B cell (primary cell): Measurements from ENCODE around the gene EPS8L3.

Source experiments
- EZH2 ChIP-seq: IDR thresholded peaks from 2 replicates; pipeline ENCODE4 v1.6.1; 2012; ENCODE audit warnings: borderline replicate concordance, low read depth, mild to moderate bottlenecking, moderate library complexity, low read length; ENCODE audit not compliant: insufficient read depth, poor library complexity, severe bottlenecking
- TF ChIP-seq, protein P1 (sequence below): fragments of 200-600 bp; IDR thresholded peaks from one replicate; pipeline ENCODE4 v1.8.0; 2022; ENCODE audit warnings: antibody characterized with exemption, mild to moderate bottlenecking

DNA sequence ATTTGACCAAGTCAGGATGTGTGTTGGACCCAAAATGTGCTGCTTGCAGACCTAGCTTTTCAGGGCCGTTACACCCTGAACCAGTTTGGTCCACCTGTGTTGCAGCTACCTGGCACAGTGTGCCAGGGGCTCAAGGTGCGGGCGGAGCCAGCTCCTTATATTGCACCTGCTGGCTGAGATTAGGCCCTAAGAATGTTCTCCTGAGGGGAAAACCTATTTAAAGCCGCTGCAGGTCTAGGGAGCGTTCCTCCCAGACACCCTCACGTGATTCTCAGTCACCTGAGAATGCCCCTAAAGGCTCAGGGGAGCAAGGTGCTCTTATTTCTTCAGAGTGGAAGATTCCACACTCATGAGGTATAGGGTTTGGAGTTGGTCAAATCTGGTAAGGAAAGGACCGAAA is 34.9 kb downstream of the EPS8L3 start:
- TF ChIP-seq, protein P1, sequence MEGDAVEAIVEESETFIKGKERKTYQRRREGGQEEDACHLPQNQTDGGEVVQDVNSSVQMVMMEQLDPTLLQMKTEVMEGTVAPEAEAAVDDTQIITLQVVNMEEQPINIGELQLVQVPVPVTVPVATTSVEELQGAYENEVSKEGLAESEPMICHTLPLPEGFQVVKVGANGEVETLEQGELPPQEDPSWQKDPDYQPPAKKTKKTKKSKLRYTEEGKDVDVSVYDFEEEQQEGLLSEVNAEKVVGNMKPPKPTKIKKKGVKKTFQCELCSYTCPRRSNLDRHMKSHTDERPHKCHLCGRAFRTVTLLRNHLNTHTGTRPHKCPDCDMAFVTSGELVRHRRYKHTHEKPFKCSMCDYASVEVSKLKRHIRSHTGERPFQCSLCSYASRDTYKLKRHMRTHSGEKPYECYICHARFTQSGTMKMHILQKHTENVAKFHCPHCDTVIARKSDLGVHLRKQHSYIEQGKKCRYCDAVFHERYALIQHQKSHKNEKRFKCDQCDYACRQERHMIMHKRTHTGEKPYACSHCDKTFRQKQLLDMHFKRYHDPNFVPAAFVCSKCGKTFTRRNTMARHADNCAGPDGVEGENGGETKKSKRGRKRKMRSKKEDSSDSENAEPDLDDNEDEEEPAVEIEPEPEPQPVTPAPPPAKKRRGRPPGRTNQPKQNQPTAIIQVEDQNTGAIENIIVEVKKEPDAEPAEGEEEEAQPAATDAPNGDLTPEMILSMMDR: no peak
- no peak for TF ChIP-seq EZH2
